ENCODE results near the gene BNC2.

BNC2 gene

GRCh38 chr9:16555802-16556201 is 314.7 kb downstream of the BNC2 start:
- no peak for TF ChIP-seq CTCF (IDR thresholded peaks at IDR 0.05; ENCODE audit: low read depth, low read length)
- no peak for DNase-seq (ENCODE audit: extremely low read depth, low read depth)

DNA sequence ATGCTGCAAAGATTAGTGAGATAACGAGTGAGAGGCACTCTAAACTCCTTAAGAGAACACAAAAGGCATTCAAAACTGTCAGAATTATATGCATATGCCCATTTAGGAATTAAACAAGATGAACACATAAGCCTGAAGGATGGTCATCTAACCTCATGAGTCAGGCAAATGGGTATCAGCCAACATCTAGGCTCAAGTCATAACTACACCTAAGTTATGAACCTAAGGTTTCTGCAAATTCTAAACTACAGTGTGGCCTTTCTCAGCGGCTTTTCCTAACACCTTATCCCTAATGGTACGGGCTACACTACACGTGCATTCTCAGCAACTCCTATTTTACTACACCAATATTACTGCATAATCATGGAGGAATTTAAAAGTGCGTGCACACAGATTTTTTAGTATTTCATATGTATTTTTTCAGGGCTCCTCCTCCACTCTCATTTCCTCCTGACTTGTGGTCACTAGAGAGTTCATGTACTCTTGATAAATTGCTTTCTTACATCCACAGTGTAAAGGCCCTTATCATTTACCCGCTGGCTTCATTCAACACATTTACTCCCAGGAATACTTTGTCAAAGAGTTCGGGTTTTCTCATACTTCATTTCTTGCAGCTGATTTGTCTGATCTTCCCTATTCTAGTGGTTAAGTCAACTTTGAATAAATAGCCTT is 316.5 kb downstream of the BNC2 start:
- no peak for TF ChIP-seq CTCF (IDR thresholded peaks at IDR 0.05; ENCODE audit: low read depth, low read length)
- DNase-seq (ENCODE audit: extremely low read depth, low read depth), result no peak

DNA sequence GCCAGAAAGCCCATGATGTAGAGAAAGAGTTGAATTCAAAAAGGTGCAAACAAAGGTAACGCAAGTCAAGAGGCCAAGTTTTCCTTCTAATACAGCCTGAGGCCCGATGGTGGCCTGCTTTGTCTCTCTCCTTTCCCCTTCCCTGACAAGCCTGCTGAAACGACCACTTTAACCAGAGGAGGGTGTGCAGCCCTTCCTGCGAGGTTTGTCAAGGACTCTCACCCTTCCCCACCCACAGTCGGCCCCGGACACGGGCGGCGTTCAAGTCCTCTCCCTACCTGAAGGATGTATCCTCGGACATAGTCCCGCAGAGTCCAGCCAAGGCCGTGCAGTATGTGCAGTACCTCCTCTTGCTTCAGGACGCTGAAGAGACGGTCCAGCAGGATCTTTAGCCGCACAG is 318.2 kb downstream of the BNC2 start:
- TF ChIP-seq CTCF (IDR thresholded peaks at IDR 0.05; ENCODE audit: low read depth, low read length), result no peak
- no peak for DNase-seq (ENCODE audit: extremely low read depth, low read depth)

- no peak for DNase-seq (ENCODE audit: extremely low read depth, low read depth)
- TF ChIP-seq CTCF (IDR thresholded peaks at IDR 0.05; ENCODE audit: low read depth, low read length), result no peak
Observed at GRCh38 chr9:16551692-16552091, 318.8 kb downstream of the BNC2 start.

DNA sequence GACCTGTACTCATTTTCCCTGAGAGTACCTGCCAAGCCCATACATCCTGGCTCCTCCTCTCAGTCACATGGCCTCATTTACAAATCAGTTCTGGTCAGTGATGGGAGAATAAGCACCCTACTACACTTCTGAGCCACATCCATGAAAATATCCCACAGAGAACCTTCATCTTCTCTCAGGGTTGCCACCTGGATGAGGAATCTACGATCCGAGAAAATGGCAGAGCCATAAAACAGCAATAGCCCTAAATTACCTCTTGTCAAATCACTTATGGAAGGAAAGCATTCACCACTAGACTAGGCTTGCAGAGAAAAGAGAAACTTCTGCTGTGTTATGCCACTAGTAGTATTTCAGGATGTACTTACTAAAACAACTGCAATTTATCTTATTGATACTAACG is 324.8 kb downstream of the BNC2 start:
- DNase-seq (ENCODE audit: extremely low read depth, low read depth), result no peak
- TF ChIP-seq CTCF (IDR thresholded peaks at IDR 0.05; ENCODE audit: low read depth, low read length), result no peak

DNA sequence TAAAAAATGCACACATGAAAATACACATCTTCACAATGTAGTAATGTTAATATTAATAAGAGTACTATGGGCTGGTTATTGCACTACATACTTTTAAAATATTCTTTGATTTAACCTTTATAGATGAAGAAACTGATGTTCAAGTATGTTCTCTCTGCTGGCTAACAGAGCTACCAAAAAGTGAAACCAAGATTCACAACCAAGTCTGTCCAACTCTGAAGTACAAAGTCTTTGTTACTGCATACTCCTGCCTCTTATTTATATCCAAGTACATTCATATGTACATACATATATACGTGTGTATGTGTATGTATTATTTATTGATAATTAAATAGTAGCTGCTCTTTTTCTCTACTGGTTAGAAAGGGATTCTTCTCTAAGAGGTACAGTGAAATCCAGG is 325.6 kb downstream of the BNC2 start:
- no peak for TF ChIP-seq CTCF (IDR thresholded peaks at IDR 0.05; ENCODE audit: low read depth, low read length)
- no peak for DNase-seq (ENCODE audit: extremely low read depth, low read depth)

DNA sequence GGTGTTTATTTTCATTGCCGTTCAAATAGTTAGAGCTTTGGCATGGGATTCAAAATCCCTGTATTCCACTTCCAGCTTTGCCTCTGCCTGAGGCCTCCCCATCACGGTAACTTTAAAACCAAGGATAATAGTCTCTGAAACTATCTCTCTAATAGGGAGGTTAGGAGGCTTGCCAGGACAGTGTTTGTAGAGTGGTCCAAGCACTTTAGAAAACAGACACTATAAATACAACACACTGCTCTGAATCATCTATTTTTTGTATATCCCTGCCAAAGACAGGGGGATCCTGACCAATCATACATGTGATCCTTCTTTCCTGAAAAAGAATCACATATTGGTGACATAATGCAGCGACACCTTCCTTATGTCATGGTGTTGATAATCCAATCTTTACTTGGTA is 326.8 kb downstream of the BNC2 start:
- no peak for TF ChIP-seq CTCF (IDR thresholded peaks at IDR 0.05; ENCODE audit: low read depth, low read length)
- DNase-seq (ENCODE audit: extremely low read depth, low read depth), result no peak
